ENCODE measurements around the gene CORO6.
A peak's percentile ranks its signal among the peaks of the same experiment; 100 is the strongest.

Gene CORO6

DNA sequence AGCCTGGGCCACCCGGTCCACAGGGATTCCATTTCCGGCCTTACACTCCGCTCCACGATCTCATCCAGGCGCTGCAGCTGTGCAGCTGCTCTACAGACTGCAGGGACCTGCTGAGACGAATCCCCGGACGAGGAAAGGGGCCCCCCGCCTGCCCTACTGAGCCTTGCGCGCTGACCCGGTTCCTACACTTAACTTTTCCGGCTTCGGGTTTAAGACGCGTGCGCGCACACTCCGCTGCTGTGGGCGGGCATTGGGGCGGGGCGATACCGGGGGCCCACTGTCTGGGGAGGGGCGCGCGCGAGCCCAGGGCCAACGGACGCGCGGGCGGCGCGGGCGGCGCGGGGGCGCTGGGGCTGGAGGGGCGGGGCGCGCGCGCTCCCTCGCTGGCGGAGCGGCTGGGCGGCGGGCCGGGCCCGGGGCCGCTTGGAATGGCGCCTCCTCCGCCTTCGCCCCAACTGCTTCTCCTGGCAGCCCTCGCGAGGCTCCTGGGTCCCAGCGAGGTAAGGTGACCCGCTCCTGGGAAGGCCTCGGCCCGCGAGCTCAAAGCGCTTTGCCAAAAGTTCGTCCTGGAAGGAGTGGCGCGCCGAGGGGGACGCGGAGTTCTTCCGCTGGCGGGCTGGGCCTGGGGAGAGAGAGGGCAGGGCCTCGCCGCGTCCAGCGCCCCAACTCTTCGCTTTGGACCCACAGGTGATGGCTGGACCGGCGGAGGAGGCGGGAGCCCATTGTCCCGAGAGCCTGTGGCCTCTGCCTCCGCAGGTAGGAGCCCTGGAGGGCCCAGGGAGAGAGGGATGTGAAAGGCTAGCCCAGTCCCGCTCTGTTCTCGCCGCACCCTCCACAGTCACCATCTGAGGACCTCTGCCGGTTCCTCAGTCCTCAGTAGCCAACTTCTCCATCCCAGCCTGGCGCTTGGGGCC, 54.1 kb downstream of the CORO6 start, which contains the start of gene TP53I13:
Gene TP53I13 (plus strand): TSS at position 371 of the 914 bp plus-strand sequence. CDS start 58 bp downstream, at position 429.
- TF ChIP-seq, protein P1, sequence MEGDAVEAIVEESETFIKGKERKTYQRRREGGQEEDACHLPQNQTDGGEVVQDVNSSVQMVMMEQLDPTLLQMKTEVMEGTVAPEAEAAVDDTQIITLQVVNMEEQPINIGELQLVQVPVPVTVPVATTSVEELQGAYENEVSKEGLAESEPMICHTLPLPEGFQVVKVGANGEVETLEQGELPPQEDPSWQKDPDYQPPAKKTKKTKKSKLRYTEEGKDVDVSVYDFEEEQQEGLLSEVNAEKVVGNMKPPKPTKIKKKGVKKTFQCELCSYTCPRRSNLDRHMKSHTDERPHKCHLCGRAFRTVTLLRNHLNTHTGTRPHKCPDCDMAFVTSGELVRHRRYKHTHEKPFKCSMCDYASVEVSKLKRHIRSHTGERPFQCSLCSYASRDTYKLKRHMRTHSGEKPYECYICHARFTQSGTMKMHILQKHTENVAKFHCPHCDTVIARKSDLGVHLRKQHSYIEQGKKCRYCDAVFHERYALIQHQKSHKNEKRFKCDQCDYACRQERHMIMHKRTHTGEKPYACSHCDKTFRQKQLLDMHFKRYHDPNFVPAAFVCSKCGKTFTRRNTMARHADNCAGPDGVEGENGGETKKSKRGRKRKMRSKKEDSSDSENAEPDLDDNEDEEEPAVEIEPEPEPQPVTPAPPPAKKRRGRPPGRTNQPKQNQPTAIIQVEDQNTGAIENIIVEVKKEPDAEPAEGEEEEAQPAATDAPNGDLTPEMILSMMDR (IDR thresholded peaks at IDR 0.05; ENCODE audit: low read length), result no peak
- TF ChIP-seq EZH2 (IDR thresholded peaks at IDR 0.05; ENCODE audit: borderline replicate concordance, low read length), result no peak
- peak within 1 kb of the TSS; percentile 84 for H3K4me3 ChIP-seq (ENCODE audit: low read depth, low read length, poor library complexity, severe bottlenecking)
- peaks cover 37% of the 10 kb centered on the region for H3K4me1 ChIP-seq (ENCODE audit: insufficient read depth, low read length, severe bottlenecking)
- peak within 1 kb of the TSS; percentile 88 for H3K9ac ChIP-seq (ENCODE audit: low read length)
- no peaks in the 10 kb centered on the region for H3K79me2 ChIP-seq (ENCODE audit: insufficient read depth, low read length)
- peak within 1 kb of the TSS; percentile 56 for H3K27ac ChIP-seq (ENCODE audit: low read depth, low read length, poor library complexity, severe bottlenecking)
- no peaks in the 10 kb centered on the region for H4K20me1 ChIP-seq (ENCODE audit: insufficient read depth, low read length)
- H3K9me3 ChIP-seq (ENCODE audit: low read length), result no peaks in the 10 kb centered on the region
- no peaks in the 10 kb centered on the region for H3K9me2 ChIP-seq (ENCODE audit: low read depth, low read length)
- H3K4me2 ChIP-seq (ENCODE audit: low read length), result peak within 1 kb of the TSS; percentile 98
- no peak within 1 kb of the TSS for H2AFZ ChIP-seq (ENCODE audit: low read length)
- H3K27me3 ChIP-seq (ENCODE audit: insufficient read depth, low read length), result no peaks in the 10 kb centered on the region
- peaks cover 5% of the 10 kb centered on the region; the same call in 1 of the 2 replicates for H3K36me3 ChIP-seq (ENCODE audit: insufficient read depth, low read length)
- no peaks in the 10 kb centered on the region for H3F3A ChIP-seq (ENCODE audit: insufficient read depth, low read length)

DNA sequence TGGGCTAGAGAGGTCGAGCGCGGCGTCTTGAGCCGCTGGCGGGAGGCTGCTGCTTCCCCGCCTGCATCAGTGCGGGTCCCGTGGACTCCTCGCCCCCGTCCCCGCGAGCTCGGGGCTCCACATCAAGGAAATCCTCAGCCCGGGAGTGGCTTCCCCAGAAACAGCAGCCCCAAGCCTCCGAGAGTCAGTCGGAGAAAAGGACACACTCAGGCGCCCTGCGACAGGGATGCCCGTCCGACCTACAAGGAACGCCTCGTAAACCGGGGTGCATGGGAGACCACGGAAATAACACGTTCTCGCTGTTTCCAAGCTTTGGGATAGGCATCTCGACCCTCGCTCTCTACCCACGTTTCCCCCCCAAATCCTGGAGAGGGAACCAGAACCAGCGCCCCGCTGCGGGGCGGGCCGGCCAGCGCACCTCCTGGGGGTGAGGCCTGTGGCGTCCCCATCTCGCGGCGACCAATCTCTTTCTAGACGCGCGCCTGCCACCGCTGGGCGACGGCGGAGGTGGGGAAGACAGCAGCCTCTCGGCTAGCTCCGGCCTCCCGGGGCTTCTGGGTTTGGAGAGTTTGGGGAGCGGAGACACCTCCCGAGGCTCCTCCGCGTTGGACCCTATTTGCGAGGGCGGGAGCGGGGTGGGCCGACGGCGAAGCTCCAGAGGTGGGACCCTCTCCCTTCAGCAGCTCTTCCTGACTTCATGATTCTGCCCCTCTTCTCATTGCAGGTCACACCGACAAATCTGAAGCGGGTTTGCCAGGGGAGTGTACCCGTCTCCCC, 55.0 kb downstream of the CORO6 start:
- Histone ChIP-seq H2AFZ (ENCODE audit: low read length) (no peak overlapping the region), H3K27me3 (ENCODE audit: insufficient read depth, low read length) (no peaks in the 10 kb centered on the region), H3K4me3 (ENCODE audit: low read depth, low read length, poor library complexity, severe bottlenecking) (peak overlapping the region; percentile 84), H3K9ac (ENCODE audit: low read length) (peak overlapping the region; percentile 88), H3K36me3 (ENCODE audit: insufficient read depth, low read length) (no peaks in the 10 kb centered on the region), H3F3A (ENCODE audit: insufficient read depth, low read length) (no peaks in the 10 kb centered on the region), H3K4me1 (ENCODE audit: insufficient read depth, low read length, severe bottlenecking) (peaks cover 31% of the 10 kb centered on the region), H4K20me1 (ENCODE audit: insufficient read depth, low read length) (no peaks in the 10 kb centered on the region), H3K27ac (ENCODE audit: low read depth, low read length, poor library complexity, severe bottlenecking) (peak overlapping the region; percentile 56), H3K9me3 (ENCODE audit: low read length) (no peaks in the 10 kb centered on the region), H3K79me2 (ENCODE audit: insufficient read depth, low read length) (no peaks in the 10 kb centered on the region), H3K9me2 (ENCODE audit: low read depth, low read length) (no peaks in the 10 kb centered on the region), H3K4me2 (ENCODE audit: low read length) (peak overlapping the region; percentile 98)
- no peak for TF ChIP-seq EZH2 (IDR thresholded peaks at IDR 0.05; ENCODE audit: borderline replicate concordance, low read length)
- TF ChIP-seq, protein P1 (IDR thresholded peaks at IDR 0.05; ENCODE audit: low read length), result peak; percentile 35; the same call in 1 of the 2 replicates

DNA sequence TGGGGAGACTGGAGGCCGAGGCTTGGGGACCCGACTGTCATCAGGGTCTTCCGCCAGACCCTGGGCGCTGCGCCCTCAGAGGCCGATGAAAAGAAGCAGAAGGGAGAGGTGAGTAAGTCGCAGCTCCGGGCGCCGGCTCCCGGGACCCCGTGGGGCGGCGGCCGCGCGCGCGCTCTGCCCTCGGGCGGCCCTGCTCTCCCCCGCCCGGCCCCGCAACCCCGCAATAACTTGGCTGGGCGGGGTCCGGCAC, 55.5 kb downstream of the CORO6 start:
- Histone ChIP-seq H3F3A (ENCODE audit: insufficient read depth, low read length) (no peaks in the 10 kb centered on the region), H3K9ac (ENCODE audit: low read length) (peak overlapping the region; percentile 88; the same call in 1 of the 2 replicates), H3K27me3 (ENCODE audit: insufficient read depth, low read length) (no peaks in the 10 kb centered on the region), H3K27ac (ENCODE audit: low read depth, low read length, poor library complexity, severe bottlenecking) (no peak overlapping the region), H3K9me2 (ENCODE audit: low read depth, low read length) (no peaks in the 10 kb centered on the region), H3K4me3 (ENCODE audit: low read depth, low read length, poor library complexity, severe bottlenecking) (peak overlapping the region; percentile 84), H3K4me1 (ENCODE audit: insufficient read depth, low read length, severe bottlenecking) (peaks cover 31% of the 10 kb centered on the region), H3K79me2 (ENCODE audit: insufficient read depth, low read length) (no peaks in the 10 kb centered on the region), H2AFZ (ENCODE audit: low read length) (no peak overlapping the region), H3K9me3 (ENCODE audit: low read length) (no peaks in the 10 kb centered on the region), H3K4me2 (ENCODE audit: low read length) (peak overlapping the region; percentile 98), H4K20me1 (ENCODE audit: insufficient read depth, low read length) (no peaks in the 10 kb centered on the region), H3K36me3 (ENCODE audit: insufficient read depth, low read length) (no peaks in the 10 kb centered on the region)
- TF ChIP-seq, protein P1 (IDR thresholded peaks at IDR 0.05; ENCODE audit: low read length), result no peak
- no peak for TF ChIP-seq EZH2 (IDR thresholded peaks at IDR 0.05; ENCODE audit: borderline replicate concordance, low read length)

Data from OCI-LY1 (cell line).